ENCODE data around the gene KCNK10. TPM values are rescaled to one million over a fixed set of nuclear protein-coding genes. Genes with fewer than 3 reads are reported as not detected.

The KCNK10 gene
- total RNA-seq, 2 experiments from 2014 or later = 0.68 to 0.73 TPM

DNA sequence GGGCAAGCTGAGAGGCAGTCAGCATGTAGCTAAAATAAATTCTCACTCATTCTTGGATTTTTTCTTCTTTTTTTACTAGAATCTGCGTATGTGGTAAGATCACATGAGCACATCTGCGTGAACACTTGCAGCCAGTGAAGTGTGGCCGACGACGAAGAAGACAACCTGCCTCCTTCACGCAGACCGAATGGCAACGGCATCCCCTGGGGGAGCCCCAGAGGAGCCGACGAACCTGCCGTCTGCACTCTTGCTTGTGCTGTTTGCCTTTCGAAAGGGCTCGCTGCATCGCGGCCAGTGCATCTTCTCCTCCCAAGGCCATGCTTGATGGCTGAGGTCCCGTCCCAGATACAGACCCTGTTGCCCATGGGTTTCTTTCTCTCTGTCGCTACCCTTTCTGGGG lies 113.8 kb downstream of the KCNK10 start:
- no peak overlapping the region for H3K4me3 ChIP-seq (ENCODE audit: low read depth, low read length, poor library complexity, severe bottlenecking)
- H2AFZ ChIP-seq (ENCODE audit: low read length) = no peak overlapping the region
- CTCF ChIA-PET (ENCODE audit: unreplicated experiment) = no interaction called here
- no peak overlapping the region for H3K4me2 ChIP-seq (ENCODE audit: low read length)
- H3K79me2 ChIP-seq (ENCODE audit: insufficient read depth, low read depth, low read length) = no peaks in the 10 kb centered on the region
- no peaks in the 10 kb centered on the region for H3K4me1 ChIP-seq (ENCODE audit: insufficient read depth, low read length, poor library complexity, severe bottlenecking)
- intact Hi-C loops (cut with micrococcal nuclease; ENCODE audit: unreplicated experiment) = no loop called here
- DNase-seq (ENCODE audit: low spot score) = no peak
- H3K9me3 ChIP-seq (ENCODE audit: low read length) = no peaks in the 10 kb centered on the region
- H3K27ac ChIP-seq (ENCODE audit: low read depth, low read length, poor library complexity, severe bottlenecking) = no peak overlapping the region
- no peaks in the 10 kb centered on the region for H3K36me3 ChIP-seq (ENCODE audit: insufficient read depth, low read length)
- no peaks in the 10 kb centered on the region for H3K9me2 ChIP-seq (ENCODE audit: insufficient read depth, low read length)
- TF ChIP-seq, protein P1, sequence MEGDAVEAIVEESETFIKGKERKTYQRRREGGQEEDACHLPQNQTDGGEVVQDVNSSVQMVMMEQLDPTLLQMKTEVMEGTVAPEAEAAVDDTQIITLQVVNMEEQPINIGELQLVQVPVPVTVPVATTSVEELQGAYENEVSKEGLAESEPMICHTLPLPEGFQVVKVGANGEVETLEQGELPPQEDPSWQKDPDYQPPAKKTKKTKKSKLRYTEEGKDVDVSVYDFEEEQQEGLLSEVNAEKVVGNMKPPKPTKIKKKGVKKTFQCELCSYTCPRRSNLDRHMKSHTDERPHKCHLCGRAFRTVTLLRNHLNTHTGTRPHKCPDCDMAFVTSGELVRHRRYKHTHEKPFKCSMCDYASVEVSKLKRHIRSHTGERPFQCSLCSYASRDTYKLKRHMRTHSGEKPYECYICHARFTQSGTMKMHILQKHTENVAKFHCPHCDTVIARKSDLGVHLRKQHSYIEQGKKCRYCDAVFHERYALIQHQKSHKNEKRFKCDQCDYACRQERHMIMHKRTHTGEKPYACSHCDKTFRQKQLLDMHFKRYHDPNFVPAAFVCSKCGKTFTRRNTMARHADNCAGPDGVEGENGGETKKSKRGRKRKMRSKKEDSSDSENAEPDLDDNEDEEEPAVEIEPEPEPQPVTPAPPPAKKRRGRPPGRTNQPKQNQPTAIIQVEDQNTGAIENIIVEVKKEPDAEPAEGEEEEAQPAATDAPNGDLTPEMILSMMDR (conservative IDR thresholded peaks at IDR 0.05; ENCODE audit: low read length) = no peak
- no peak for TF ChIP-seq EZH2phosphoT487 (IDR thresholded peaks at IDR 0.05; ENCODE audit: borderline replicate concordance, low read depth, low read length)
- POLR2A ChIA-PET = no interaction called here
- no TSS peak for BruUV-seq (replicated peaks)
- no peaks in the 10 kb centered on the region for H4K20me1 ChIP-seq (ENCODE audit: insufficient read depth, low read length)

- no peaks in the 10 kb centered on the region for H4K20me1 ChIP-seq (ENCODE audit: insufficient read depth, low read length)
- no peak overlapping the region for H3K4me2 ChIP-seq (ENCODE audit: low read length)
- no peaks in the 10 kb centered on the region for H3K79me2 ChIP-seq (ENCODE audit: insufficient read depth, low read depth, low read length)
- no TSS peak for BruUV-seq (replicated peaks)
- H2AFZ ChIP-seq (ENCODE audit: low read length) = no peak overlapping the region
- ChIA-PET CTCF (ENCODE audit: unreplicated experiment) (no interaction called here), POLR2A (no interaction called here)
- no peaks in the 10 kb centered on the region for H3K9me2 ChIP-seq (ENCODE audit: insufficient read depth, low read length)
- TF ChIP-seq EZH2phosphoT487 (IDR thresholded peaks at IDR 0.05; ENCODE audit: borderline replicate concordance, low read depth, low read length) = no peak
- TF ChIP-seq, protein P1 (conservative IDR thresholded peaks at IDR 0.05; ENCODE audit: low read length) = no peak
- no peaks in the 10 kb centered on the region for H3K9me3 ChIP-seq (ENCODE audit: low read length)
- no peaks in the 10 kb centered on the region for H3K4me1 ChIP-seq (ENCODE audit: insufficient read depth, low read length, poor library complexity, severe bottlenecking)
- H3K27ac ChIP-seq (ENCODE audit: low read depth, low read length, poor library complexity, severe bottlenecking) = no peak overlapping the region
- intact Hi-C loops (cut with micrococcal nuclease; ENCODE audit: unreplicated experiment) = no loop called here
- no peaks in the 10 kb centered on the region for H3K36me3 ChIP-seq (ENCODE audit: insufficient read depth, low read length)
- H3K4me3 ChIP-seq (ENCODE audit: low read depth, low read length, poor library complexity, severe bottlenecking) = no peak overlapping the region
- no peak for DNase-seq (ENCODE audit: low spot score)
Measured at GRCh38 chr14:88208858-88209257, 114.2 kb downstream of the KCNK10 start.

GRCh38 chr14:88204221-88204620 lies 118.8 kb downstream of the KCNK10 start:
- no peaks in the 10 kb centered on the region for H3K36me3 ChIP-seq (ENCODE audit: insufficient read depth, low read length)
- DNase-seq (ENCODE audit: low spot score) = no peak
- CTCF ChIA-PET (ENCODE audit: unreplicated experiment) = no interaction called here
- no peaks in the 10 kb centered on the region for H4K20me1 ChIP-seq (ENCODE audit: insufficient read depth, low read length)
- no peaks in the 10 kb centered on the region for H3K9me2 ChIP-seq (ENCODE audit: insufficient read depth, low read length)
- no peaks in the 10 kb centered on the region for H3K79me2 ChIP-seq (ENCODE audit: insufficient read depth, low read depth, low read length)
- POLR2A ChIA-PET = no interaction called here
- H3K4me3 ChIP-seq (ENCODE audit: low read depth, low read length, poor library complexity, severe bottlenecking) = no peak overlapping the region
- H3K4me2 ChIP-seq (ENCODE audit: low read length) = no peak overlapping the region
- intact Hi-C loops (cut with micrococcal nuclease; ENCODE audit: unreplicated experiment) = no loop called here
- no peaks in the 10 kb centered on the region for H3K9me3 ChIP-seq (ENCODE audit: low read length)
- H3K4me1 ChIP-seq (ENCODE audit: insufficient read depth, low read length, poor library complexity, severe bottlenecking) = no peaks in the 10 kb centered on the region
- no peak overlapping the region for H2AFZ ChIP-seq (ENCODE audit: low read length)
- H3K27ac ChIP-seq (ENCODE audit: low read depth, low read length, poor library complexity, severe bottlenecking) = no peak overlapping the region
- TF ChIP-seq, protein P1 (conservative IDR thresholded peaks at IDR 0.05; ENCODE audit: low read length) = no peak
- TF ChIP-seq EZH2phosphoT487 (IDR thresholded peaks at IDR 0.05; ENCODE audit: borderline replicate concordance, low read depth, low read length) = no peak
- no TSS peak for BruUV-seq (replicated peaks)

All from OCI-LY7 (cell line).